GM23248 (cell line): Measurements from ENCODE around the gene DTNB. TPM values are rescaled to one million over a fixed set of nuclear protein-coding genes. Genes with fewer than 3 reads are reported as not detected.

ENCODE experiments used
- DNase-seq: peaks from one replicate; pipeline ENCODE4 v3.0.0-alpha.2; 2015
- H2AFZ ChIP-seq: fragments of 200-600 bp; sonication (generic); 2 replicates; pipeline ENCODE4 v1.6.1; 2016; ENCODE audit warnings: antibody characterized with exemption
- H3F3A ChIP-seq: fragments of 200-600 bp; sonication (generic); 2 replicates; pipeline ENCODE4 v1.6.1; 2016; ENCODE audit warnings: mild to moderate bottlenecking, antibody characterized with exemption, mixed run types; ENCODE audit not compliant: insufficient read depth
- H3K27ac ChIP-seq: fragments of 200-600 bp; sonication (generic); 2 replicates; pipeline ENCODE4 v1.5.1; 2016; ENCODE audit warnings: mild to moderate bottlenecking
- H3K27me3 ChIP-seq: fragments of 200-600 bp; sonication (generic); replicated peaks from 2 replicates; pipeline ENCODE4 v1.6.1; 2016; ENCODE audit warnings: mild to moderate bottlenecking; ENCODE audit not compliant: insufficient read depth
- H3K36me3 ChIP-seq: fragments of 200-600 bp; sonication (generic); 2 replicates; pipeline ENCODE4 v1.6.1; 2016; ENCODE audit warnings: low read depth, mild to moderate bottlenecking
- H3K4me1 ChIP-seq: fragments of 200-600 bp; sonication (generic); 2 replicates; pipeline ENCODE4 v1.6.1; 2016; ENCODE audit warnings: mild to moderate bottlenecking; ENCODE audit not compliant: insufficient read depth
- H3K4me2 ChIP-seq: fragments of 200-600 bp; sonication (generic); one replicate; pipeline ENCODE4 v1.6.1; 2016; ENCODE audit warnings: mild to moderate bottlenecking; ENCODE audit not compliant: unreplicated experiment
- H3K4me3 ChIP-seq: fragments of 200-600 bp; sonication (generic); 2 replicates; pipeline ENCODE4 v1.5.1; 2016; ENCODE audit warnings: mild to moderate bottlenecking
- H3K79me2 ChIP-seq: fragments of 200-600 bp; sonication (generic); 2 replicates; pipeline ENCODE4 v1.6.1; 2016; ENCODE audit warnings: mild to moderate bottlenecking; ENCODE audit not compliant: insufficient read depth
- H3K9ac ChIP-seq: fragments of 200-600 bp; sonication (generic); 2 replicates; pipeline ENCODE4 v1.6.1; 2016; ENCODE audit warnings: mild to moderate bottlenecking
- H3K9me2 ChIP-seq: fragments of 200-600 bp; sonication (generic); 2 replicates; pipeline ENCODE4 v1.6.1; 2016; ENCODE audit warnings: mixed run types, mild to moderate bottlenecking, moderate library complexity; ENCODE audit not compliant: insufficient read depth
- H3K9me3 ChIP-seq: fragments of 200-600 bp; sonication (generic); one replicate; pipeline ENCODE4 v1.6.1; 2017; ENCODE audit warnings: low read depth
- H4K20me1 ChIP-seq: fragments of 200-600 bp; sonication (generic); 2 replicates; pipeline ENCODE4 v1.6.0; 2016; ENCODE audit not compliant: insufficient read depth
- EZH2 ChIP-seq: fragments of 200-600 bp; sonication (generic); IDR thresholded peaks from 2 replicates; pipeline ENCODE4 v1.6.1; 2018; ENCODE audit warnings: antibody characterized with exemption, mild to moderate bottlenecking; ENCODE audit not compliant: insufficient read depth, poor library complexity, severe bottlenecking
- EZH2phosphoT487 ChIP-seq: fragments of 200-600 bp; sonication (generic); IDR thresholded peaks from 2 replicates; pipeline ENCODE4 v1.6.1; 2018; ENCODE audit warnings: antibody characterized with exemption, moderate library complexity, mild to moderate bottlenecking, low read depth; ENCODE audit not compliant: insufficient read depth
- WGBS, 2 experiments: methylation state at CpG; one replicate each; pipeline ENCODE4 v1.1.6; 2015 to 2017; ENCODE audit warnings: low lambda C conversion rate in 2 of 2, low coverage in 1 of 2; ENCODE audit errors: missing lambda C conversion rate in 2 of 2; 5-methylcytosine and 5-hydroxymethylcytosine counted together
- in situ Hi-C: fragments of 300-500 bp; cut with MboI; formaldehyde crosslinking; loops from 2 replicates; pipeline ENCODE4 v1.15.0; 2020
- polyA plus RNA-seq: library from polyadenylated mRNA; unstranded; fragments of >200 nt; fragmentation: Nextera tagmentation; extraction: Ambion mirVana; gene quantifications from 2 replicates; pipeline ENCODE4 v1.2.1, GENCODE V29; 2016
- total RNA-seq: library from RNA; depleted of rRNA; stranded (reverse); fragments of >200 nt; shearing (Covaris generic); gene quantifications from 2 replicates; pipeline ENCODE4 v1.2.3, GENCODE V29; 2014

DTNB gene
- total and polyA plus RNA-seq, 2 experiments from 2014 or later: 1.1 to 4.0 TPM

DNA sequence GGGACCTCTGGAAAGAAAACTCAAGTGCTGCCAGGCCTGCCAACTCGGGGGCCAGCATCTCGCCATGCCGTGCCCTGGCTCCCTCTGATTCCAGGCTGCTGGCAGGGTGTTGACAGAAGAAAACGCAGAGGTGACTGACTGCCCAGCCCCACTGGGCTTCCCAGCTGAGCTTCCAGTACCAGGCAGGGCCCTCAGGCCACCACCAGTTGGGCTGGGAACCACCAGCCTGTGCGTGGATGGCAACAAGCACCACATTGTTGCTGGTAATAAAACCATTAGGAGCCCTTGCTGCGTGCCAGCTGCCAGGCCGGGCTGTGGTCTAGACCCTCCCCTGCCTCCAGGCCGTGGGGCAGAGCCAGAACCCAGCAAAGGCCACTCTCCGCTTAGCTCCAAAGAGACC is 340.8 kb downstream of the DTNB start:
- no peak for TF ChIP-seq EZH2phosphoT487
- TF ChIP-seq EZH2: no peak
- no peaks in the 10 kb centered on the region; the same call in 1 of the 2 replicates for H3K79me2 ChIP-seq
- no peaks in the 10 kb centered on the region for H3K9me2 ChIP-seq
- no peak overlapping the region for H3K4me2 ChIP-seq
- H3K27me3 ChIP-seq: no peaks in the 10 kb centered on the region
- H2AFZ ChIP-seq: no peak overlapping the region
- in situ Hi-C loops: no loop called here
- H3K27ac ChIP-seq: no peak overlapping the region
- no peaks in the 10 kb centered on the region for H3K36me3 ChIP-seq
- no peaks in the 10 kb centered on the region for H3F3A ChIP-seq
- no peak overlapping the region for H3K4me3 ChIP-seq
- H3K4me1 ChIP-seq: no peaks in the 10 kb centered on the region
- H3K9me3 ChIP-seq: no peaks in the 10 kb centered on the region
- no peak for DNase-seq
- H3K9ac ChIP-seq: no peak overlapping the region
- WGBS, 2 experiments: 67 to 78% methylated on average over 9 of the region's 9 CpGs
- H4K20me1 ChIP-seq: no peaks in the 10 kb centered on the region; the same call in 1 of the 2 replicates

DNA sequence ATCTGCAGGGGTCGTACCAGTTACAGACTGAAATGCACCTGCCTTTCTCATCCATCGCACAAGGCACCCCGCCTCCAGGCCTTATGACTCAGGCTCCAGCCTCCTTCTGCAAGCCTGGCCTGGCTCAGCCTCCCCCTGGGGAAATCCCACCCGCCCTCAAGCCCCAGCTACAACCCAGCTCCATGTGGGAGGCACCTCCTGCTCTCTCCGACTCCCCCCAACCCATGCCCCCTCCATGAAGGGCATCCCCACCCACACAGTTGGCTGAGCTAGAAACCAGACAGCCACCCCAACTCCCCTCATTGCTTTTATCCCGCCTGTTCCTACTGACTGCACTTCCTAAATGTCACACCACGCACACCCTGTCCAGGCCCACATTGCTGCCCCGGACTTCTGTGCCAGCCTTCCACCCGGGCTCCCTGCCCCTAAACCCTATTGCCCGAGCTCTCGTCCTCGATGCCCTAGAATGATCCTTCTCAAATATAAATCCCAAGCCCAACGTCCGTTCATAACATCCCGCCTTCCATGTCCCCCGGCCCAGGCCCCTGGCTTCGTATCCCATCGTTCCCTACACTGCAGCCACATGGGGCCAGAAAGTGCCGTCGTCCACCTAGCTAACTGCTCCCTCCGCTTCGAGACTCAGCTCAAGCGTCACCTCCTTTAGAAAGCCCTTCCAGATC is 341.6 kb downstream of the DTNB start:
- no peaks in the 10 kb centered on the region; the same call in 1 of the 2 replicates for H4K20me1 ChIP-seq
- 79 to 83% methylated on average over 21 to 23 of the region's 23 CpGs for WGBS, 2 experiments
- TF ChIP-seq EZH2: no peak
- TF ChIP-seq EZH2phosphoT487: no peak

DNA sequence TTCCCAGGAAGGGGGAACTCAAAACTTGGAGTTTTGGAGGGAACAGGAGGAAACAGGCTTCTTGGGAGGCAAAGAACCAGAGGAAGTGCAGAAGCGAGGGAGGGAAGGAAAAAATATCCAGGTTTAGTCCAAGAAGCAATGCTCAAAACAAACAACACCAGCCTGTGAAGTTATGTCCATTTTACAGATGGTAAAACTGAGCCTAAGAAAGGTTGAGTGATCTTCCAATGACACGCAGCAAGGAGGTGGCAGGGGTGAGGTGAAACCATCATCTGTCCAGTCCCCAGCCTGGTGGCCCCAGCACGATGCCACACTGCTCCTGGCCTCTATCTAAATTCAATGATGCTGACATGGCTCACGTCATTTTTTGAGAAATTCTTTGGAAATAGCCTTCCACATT is 342.4 kb downstream of the DTNB start:
- TF ChIP-seq EZH2phosphoT487 (no peak), EZH2 (no peak)
- H3K9me2 ChIP-seq: no peaks in the 10 kb centered on the region
- in situ Hi-C loops: no loop called here
- no peak overlapping the region for H2AFZ ChIP-seq
- no peak overlapping the region for H3K4me3 ChIP-seq
- H3K79me2 ChIP-seq: no peaks in the 10 kb centered on the region; the same call in 1 of the 2 replicates
- H3K27ac ChIP-seq: no peak overlapping the region
- 94 to 95% methylated on average over 4 of the region's 4 CpGs for WGBS, 2 experiments
- H3K9me3 ChIP-seq: no peaks in the 10 kb centered on the region
- H3K4me2 ChIP-seq: no peak overlapping the region
- no peak for DNase-seq
- no peaks in the 10 kb centered on the region; the same call in 1 of the 2 replicates for H4K20me1 ChIP-seq
- no peaks in the 10 kb centered on the region for H3K27me3 ChIP-seq
- H3K36me3 ChIP-seq: 0 out of 2 replicates have a peak, but pooled peaks cover 5% of the 10 kb centered on the region
- H3K4me1 ChIP-seq: no peaks in the 10 kb centered on the region
- H3F3A ChIP-seq: no peaks in the 10 kb centered on the region
- no peak overlapping the region for H3K9ac ChIP-seq

More for the DNA sequence above, 341.6 kb downstream of the DTNB start:
- in situ Hi-C loops: no loop called here
- Histone ChIP-seq H3K4me2 (no peak overlapping the region), H3F3A (no peaks in the 10 kb centered on the region), H3K27ac (no peak overlapping the region), H3K79me2 (no peaks in the 10 kb centered on the region; the same call in 1 of the 2 replicates), H3K4me3 (no peak overlapping the region), H3K9me2 (no peaks in the 10 kb centered on the region), H3K4me1 (no peaks in the 10 kb centered on the region), H3K9me3 (no peaks in the 10 kb centered on the region), H3K9ac (no peak overlapping the region), H2AFZ (no peak overlapping the region), H3K36me3 (0 out of 2 replicates have a peak, but pooled peaks cover 5% of the 10 kb centered on the region), H3K27me3 (no peaks in the 10 kb centered on the region)
- DNase-seq: peak; percentile 36

DNA sequence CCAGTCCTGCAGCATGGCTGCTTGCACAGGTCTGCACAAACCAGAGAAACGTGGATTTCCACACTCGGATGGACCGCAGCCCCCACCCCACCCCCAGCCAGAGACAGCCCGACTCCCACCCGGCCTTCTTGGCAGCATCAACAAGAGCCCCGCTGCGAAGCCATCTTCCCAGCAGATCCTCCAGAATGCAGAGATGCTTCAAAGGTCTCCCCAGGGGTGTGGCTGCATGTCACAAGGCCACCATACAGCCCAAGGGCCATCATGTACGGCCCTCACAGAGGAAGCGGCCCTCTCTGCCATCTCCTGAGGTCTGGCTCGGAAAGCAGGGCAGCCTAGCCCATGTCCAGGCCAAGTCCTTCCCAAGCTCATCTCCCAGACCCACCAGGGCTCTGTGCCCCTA is 343.1 kb downstream of the DTNB start:
- WGBS, 2 experiments: 76 to 77% methylated on average over 10 of the region's 10 CpGs
- Histone ChIP-seq H3K9me2 (no peaks in the 10 kb centered on the region), H3K4me2 (no peak overlapping the region), H3K9ac (no peak overlapping the region), H2AFZ (no peak overlapping the region), H4K20me1 (no peaks in the 10 kb centered on the region; the same call in 1 of the 2 replicates), H3K36me3 (0 out of 2 replicates have a peak, but pooled peaks cover 5% of the 10 kb centered on the region), H3K9me3 (no peaks in the 10 kb centered on the region), H3K27me3 (no peaks in the 10 kb centered on the region), H3F3A (no peaks in the 10 kb centered on the region), H3K4me3 (no peak overlapping the region), H3K27ac (no peak overlapping the region), H3K79me2 (no peaks in the 10 kb centered on the region; the same call in 1 of the 2 replicates), H3K4me1 (no peaks in the 10 kb centered on the region)
- in situ Hi-C loops: no loop called here
- TF ChIP-seq EZH2 (no peak), EZH2phosphoT487 (no peak)
- DNase-seq: no peak
